Measurements from ENCODE around the gene ELF3. TPM values are rescaled to one million over a fixed set of nuclear protein-coding genes. Genes with fewer than 3 reads are reported as not detected.

The ELF3 gene
- polyA plus RNA-seq, 1 donor = 0.20 TPM

Other genes starting within 250 kb of the ELF3 start
- 41.0 TPM for gene IPO9, start 181.4 kb upstream of the ELF3 start, polyA plus RNA-seq (ENCODE audit: insufficient read length)
- gene SHISA4, start 121.7 kb upstream of the ELF3 start, polyA plus RNA-seq (ENCODE audit: insufficient read length) = 97.2 TPM
- 48.7 TPM for gene LMOD1, start 64.0 kb upstream of the ELF3 start, polyA plus RNA-seq (ENCODE audit: insufficient read length)
- 36.5 TPM for gene TIMM17A, start 55.1 kb upstream of the ELF3 start, polyA plus RNA-seq (ENCODE audit: insufficient read length)
- gene RNPEP, start 27.9 kb upstream of the ELF3 start, polyA plus RNA-seq (ENCODE audit: insufficient read length) = 18.6 TPM
- 0.08 TPM for gene GPR37L1, start 112.3 kb downstream of the ELF3 start, polyA plus RNA-seq (ENCODE audit: insufficient read length)
- gene ARL8A, start 134.2 kb downstream of the ELF3 start, polyA plus RNA-seq (ENCODE audit: insufficient read length) = 40.1 TPM
- 0.92 TPM for gene PTPN7, start 150.0 kb downstream of the ELF3 start, polyA plus RNA-seq (ENCODE audit: insufficient read length)
- gene LGR6, start 183.2 kb downstream of the ELF3 start, polyA plus RNA-seq (ENCODE audit: insufficient read length) = 0.65 TPM